HG03139 (cell line): ENCODE measurements around the gene KCNT1.

Experiments
- ATAC-seq: cut with Tn5 transposase; IDR thresholded peaks from one replicate; pipeline ENCODE4 v1.9.1; 2021; ENCODE audit not compliant: unreplicated experiment

The KCNT1 gene

DNA sequence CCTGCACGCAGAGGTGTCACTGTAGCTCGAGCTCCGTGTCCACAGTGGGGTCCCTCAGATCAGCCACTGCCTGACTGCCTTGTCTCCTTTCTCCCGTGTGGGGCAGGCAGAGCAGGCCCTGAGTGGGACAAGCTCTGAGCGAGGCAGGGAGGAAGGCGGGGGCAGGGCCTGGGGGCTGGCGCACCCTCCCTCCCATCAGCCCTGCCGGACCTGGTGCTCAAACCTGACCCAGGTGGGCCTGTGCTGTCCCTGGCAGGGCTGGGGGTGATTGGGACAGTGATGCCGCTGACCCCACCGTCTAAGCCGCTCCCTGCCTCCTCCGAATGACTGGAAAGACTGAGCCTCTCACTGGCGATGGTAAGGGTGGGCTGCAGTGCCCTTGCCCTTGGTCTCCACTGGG, 60.9 kb downstream of the KCNT1 start:
- ATAC-seq: no peak

DNA sequence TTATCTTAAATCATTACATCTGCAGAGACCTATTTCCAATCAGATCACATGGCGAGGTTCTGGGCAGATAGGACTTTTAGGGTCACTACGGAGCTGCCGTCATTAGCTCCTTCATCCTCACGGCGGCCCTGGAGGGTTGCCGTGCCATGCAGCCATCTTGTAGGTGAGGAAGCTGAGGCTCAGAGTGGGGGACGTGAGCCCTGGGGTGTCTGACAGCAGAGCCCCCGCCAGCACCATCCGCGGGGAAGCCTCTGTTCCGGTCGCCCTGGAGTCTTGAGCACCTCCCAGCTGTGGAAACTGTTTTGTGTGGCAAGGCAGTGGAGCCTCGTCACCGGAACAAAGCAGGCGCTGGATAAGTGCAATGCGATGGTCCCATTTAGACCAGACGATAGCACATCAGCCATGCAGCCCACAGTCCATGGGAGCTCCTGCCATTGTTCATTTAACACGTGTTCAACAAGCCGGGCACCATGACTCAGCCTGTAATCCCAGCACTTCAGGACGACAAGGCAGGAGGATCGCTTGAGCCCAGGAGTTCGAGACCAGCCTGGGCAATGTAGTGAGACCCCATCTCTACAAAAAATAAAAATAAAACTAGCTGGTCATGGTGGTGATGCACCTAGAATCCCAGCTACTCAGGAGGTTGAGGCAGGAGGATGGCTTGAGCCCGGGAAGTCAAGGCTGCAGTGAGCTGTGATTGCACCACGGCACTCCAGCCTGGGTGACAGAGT, 61.9 kb downstream of the KCNT1 start:
- ATAC-seq: no peak

DNA sequence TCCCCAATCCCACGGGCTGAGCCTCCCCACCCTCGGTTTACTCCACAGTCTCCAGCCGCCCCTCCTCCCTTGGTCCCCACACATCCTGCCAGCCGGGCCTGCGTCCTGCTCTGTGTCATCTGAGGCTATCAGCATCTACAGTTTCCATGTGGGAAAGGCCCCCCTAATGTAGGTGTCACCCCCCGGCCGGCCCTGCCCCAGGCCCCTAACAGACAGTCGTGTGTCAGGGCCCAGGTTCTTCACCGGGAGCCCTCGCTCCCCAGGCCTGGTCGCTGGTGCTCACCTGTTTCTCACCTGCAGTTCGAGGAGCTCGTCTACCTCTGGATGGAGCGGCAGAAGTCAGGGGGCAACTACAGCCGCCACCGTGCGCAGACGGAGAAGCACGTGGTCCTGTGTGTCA, 62.7 kb downstream of the KCNT1 start:
- ATAC-seq: no peak

DNA sequence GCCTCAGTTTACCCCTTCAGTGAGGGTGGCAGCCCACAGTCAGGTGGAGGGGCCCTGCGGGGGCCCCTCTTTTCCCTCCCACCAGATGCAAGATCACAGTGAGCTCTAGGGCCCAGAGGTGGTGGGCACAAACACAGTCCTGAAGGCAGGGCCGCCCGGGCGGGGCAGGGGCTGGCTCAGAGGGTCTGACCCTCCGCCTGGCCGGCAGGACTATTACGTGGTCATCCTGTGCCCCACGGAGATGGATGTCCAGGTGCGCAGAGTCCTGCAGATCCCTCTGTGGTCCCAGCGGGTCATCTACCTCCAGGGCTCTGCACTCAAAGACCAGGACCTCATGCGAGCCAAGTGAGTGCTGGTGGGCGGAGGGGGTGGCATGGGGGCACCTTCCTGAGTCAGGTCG, 63.4 kb downstream of the KCNT1 start:
- ATAC-seq: no peak

DNA sequence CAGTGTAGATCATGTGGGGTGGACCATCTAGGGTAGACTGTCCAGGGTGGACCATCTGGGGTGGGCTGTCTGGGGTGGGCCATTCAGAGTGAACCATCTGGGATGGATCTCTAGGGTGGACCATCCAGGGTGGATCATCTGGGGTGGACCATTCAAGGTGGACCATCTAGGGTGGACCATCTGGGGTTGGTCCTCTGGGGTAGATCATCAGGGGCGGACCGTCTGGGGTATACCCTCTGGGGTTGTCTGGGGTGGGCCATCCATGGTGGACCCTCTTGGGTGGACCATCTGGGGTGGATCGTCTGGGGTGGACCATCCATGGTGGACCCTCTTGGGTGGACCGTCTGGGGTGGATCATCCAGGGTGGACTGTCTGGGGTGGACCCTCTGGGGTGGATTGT, 64.3 kb downstream of the KCNT1 start:
- ATAC-seq: no peak

DNA sequence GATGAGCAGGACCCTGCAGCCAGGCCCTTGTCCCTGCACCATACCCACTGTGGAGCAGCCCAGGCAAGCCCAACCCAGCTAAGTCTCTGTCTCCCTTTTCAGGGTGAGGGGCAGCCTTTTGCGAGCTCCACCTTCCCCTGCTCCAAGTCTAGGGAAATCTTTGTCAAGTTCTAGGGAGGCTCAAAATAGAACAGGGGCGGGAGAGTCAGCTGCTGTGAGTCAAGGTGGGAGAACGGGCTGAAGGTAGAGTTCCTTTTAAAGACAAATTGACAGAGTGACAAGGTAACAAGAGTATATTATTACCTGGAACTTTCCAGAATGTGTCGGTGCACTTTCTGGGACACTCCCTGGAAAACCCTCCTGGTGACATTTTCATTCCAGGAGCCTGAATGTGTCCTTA, 64.7 kb downstream of the KCNT1 start:
- ATAC-seq: no peak

DNA sequence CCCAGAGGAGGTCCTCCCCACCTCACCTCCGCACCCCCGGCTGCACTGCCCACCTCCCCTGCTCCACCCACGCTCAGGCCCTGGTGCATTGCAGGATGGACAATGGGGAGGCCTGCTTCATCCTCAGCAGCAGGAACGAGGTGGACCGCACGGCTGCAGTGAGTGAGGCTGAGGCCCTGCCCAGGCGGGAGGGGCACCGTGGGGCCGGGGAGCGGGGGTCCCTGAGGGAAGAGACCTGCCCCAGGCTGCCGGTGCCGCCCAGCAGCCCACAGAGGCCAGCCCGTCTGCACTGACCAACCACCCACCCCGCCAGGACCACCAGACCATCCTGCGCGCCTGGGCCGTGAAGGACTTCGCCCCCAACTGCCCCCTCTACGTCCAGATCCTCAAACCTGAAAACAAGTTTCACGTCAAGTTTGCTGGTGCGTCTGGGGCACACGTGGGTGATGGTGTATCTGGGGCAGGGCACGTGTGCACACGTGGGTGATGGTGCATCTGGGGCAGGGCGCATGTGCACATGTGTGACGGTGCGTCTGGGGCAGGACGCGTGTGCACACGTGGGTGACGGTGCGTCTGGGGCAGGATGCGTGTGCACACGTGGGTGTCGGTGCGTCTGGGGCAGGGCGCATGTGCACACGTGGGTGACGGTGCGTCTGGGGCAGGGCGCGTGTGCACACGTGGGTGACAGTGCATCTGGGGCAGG, 66.7 kb downstream of the KCNT1 start:
- no peak for ATAC-seq

DNA sequence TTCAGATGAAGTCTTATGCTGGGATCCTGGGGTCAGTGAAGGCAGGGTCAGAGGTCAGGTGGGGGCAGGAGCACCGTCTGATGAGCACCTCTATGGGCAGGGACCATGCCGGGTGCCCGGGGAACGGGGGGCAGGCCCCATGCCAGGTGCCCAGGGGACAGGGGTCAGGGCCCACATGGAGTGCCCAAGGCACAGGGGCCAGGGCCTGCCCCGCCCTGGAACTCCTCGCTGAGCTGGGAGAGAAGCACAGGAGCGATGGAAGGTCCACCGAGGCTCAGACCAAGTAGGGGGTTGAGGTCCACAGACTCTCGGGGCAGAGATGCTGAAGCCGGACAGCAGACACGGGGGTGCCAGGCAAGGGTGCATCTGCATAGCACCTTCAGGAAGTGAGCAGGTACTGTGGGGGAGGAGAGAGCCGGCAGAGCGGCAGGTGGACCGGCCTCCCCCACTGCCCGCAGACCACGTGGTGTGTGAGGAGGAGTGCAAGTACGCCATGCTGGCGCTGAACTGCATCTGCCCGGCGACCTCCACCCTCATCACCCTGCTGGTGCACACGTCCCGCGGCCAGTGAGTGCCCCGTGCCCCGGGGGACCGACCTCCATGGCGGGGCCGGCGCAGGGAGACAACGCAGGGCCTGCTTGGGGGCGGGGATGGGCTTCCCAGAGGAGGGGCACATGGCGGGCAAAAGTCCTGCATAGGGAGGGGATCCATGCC, 67.7 kb downstream of the KCNT1 start:
- ATAC-seq: no peak

DNA sequence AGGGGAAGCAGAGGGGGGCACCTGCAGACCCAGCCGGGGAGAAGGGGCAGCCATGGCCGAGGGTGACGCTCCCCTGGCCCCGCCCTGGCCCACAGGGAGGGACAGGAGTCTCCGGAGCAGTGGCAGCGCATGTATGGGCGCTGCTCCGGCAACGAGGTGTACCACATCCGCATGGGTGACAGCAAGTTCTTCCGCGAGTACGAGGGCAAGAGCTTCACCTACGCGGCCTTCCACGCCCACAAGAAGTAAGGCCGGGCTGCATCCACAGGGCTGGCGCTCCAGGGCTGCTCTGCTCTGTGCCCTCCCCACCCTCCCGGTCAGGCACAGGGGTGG, 68.2 kb downstream of the KCNT1 start:
- no peak for ATAC-seq

DNA sequence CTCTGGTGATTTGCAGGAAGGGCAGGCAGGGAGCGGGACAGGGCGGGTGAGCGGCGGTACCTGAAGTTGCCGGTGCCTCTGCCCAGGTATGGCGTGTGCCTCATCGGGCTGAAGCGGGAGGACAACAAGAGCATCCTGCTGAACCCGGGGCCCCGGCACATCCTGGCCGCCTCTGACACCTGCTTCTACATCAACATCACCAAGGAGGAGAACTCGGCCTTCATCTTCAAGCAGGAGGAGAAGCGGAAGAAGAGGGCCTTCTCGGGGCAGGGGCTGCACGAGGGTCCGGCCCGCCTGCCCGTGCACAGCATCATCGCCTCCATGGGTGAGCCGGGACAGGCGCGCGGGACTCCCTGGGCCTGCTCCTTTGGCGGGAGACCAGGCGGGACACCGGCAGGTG, 68.8 kb downstream of the KCNT1 start:
- no peak for ATAC-seq

DNA sequence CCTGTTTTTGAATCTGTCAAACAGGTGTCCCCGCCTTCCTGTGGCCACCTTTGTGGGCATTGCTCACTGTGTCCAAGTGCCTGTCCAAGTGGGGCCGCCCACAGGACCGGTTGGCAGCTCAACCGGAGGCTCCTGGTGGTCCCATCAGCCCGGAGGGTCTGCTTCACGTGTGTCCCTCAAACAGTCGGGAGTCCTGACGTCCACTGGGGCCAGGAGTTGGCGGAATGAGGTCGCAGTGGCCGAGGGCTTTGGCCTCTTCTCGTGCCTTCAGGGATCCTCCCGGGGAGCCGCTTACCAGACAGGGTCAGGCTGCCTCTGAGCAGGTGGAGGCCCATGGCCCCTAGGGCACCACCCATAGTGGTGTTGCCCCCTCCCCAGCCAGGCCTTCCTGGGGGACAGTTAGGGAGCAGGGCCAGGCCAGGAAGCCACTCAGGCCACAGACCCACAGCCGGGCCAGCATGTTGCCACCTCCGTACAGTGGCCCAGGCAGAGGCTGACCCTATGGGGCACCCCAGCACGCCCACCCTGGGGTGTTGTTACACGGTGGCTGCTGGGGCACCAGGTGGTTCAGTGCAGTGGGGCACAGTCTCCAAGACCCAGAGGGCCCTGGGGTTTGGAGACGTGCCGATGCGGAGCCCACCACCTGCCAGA, 69.5 kb downstream of the KCNT1 start:
- ATAC-seq: no peak

DNA sequence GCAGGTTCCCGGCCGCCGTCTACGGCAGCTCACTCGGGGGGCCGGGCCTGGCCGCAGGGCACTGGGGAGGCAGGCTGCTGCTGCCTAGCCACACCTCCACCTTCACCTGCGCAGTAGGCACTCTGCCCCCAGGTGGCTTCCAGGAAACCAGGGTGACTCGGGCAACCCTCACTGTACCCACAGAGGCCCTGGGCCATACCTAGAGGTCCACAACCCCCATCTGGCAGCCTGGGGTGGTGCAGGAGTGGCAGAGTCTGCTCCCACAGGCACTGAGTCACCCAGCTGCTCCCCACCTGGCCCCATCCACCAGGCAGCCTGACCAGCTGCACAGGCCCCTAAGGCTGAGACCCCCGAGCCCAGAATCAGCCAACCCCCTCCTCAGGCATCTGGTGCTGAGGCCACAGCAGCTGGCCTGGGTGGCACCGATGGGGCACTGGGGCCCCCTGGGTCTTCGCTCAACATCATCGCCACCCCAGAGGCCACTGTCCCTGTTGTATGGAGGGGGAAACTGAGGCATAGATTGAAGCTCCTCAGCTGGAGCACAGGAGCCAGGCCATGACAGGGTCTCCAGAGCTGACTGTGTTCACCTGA, 70.2 kb downstream of the KCNT1 start:
- ATAC-seq: no peak

DNA sequence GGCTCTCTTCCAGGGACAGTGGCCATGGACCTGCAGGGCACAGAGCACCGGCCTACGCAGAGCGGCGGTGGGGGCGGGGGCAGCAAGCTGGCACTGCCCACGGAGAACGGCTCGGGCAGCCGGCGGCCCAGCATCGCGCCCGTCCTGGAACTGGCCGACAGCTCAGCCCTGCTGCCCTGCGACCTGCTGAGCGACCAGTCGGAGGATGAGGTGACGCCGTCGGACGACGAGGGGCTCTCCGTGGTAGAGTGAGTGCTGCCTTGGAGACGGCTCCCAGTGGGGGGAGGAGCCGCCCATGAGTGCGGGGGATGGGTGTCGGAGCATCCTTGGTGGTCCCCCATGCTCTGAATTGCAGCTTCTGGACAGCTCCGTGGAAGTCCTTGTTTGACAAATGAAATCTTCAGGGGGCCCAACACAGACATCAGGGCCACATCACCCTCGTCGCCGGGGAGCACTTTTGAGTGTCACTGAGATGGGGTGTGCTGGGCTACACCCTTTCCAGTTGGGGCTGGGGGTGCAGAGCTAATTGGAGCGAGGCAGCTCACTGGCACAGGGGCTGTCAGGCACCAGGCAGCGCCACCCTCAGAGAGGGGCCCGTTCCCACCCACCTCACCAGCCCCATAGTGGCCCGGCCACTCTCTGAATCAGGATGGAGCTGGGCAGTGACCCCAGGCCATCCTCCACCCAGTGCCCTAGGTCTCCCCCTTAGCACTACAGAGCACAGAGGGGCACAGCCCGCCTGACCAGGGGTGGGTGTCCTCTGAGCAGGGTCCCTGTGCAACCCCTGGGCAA, 70.9 kb downstream of the KCNT1 start:
- no peak for ATAC-seq

DNA sequence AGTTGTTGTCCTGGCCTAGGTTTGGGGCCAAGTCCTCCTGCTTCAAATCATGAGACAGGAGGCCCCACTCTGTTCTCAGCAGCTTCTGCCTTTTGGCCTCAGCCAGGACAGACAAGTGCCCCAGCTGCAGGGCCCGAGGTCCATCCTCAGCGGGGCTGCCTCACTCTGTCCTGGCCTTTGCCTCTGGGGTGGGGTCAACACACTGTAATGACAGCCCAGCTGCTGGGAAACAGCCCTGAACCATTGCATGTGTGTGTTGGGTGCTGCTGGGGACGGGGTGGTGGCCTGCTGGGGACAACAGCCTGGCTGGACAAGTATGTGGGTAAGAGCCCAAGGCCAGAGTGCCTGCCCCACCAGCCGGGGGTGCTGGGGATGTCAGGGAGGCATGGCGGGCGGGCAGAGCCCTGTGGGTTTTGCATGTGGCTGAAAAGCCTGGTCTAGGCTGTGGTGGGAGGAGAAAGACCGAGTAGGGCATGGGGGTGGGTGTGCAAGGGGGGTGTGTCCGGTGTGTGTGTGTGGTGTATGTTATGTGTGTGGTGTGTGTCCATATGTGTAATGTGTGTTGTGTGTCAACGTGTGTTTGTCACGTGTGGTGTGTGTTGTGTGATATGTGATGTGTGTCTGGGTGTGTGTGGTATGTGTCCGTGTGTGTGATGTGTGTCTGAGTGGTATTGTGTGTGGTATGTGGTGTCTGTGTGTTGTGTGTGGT, 71.7 kb downstream of the KCNT1 start:
- no peak for ATAC-seq

DNA sequence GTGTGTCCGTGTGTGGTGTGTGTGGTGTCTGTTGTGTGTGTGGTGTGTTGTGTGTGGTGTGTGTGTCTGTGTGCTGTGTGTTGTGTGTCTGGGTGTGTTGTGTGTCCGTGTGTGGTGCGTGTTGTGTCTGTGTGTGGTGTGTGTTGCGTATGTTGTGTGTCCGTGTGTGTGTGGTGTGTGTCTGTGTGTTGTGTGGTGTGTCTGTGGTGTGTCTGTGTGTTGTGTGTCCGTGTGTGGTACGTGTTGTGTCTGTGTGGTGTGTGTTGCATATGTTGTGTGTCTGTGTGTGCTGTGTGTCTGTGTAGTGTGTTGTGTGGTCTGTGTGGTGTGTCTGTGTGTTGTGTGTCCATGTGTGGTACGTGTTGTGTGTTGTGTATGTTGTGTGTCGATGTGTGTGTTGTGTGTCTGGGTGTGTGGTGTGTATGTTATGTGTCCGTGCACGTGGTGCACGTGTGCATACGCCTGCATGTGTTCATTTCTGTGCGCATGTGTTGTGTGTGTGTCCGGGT, 72.3 kb downstream of the KCNT1 start:
- ATAC-seq: no peak

DNA sequence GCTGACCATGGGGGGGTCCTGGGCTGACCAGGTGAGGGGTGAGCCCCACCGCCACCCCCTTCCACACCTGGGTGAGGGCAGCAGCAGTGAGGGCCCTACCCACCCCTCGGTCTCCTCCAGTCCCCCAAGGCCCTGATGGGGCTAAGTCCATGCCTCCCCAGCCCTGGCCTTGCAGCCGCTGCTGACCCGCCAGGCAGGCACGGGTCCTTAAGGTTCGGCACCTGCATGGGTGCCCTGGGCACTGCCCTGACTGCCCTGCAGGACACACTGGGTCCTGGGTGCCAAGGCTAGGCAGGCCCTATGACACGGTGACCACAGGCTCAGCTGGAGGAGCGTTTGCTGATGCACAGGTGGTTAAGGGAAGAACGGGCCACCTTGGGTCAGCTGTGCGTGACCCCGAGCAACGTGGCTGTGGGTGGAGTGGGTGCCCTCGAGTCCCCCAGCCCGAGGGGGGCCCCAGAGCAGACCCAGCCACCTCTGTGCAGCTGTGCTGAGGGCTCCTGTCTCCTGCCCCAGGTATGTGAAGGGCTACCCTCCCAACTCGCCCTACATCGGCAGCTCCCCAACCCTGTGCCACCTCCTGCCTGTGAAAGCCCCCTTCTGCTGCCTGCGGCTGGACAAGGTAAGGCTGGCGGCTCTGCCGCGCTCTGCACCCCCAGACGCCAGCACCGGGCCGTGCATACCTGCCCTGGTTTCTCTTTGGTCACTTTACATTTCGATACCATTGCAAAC, 73.0 kb downstream of the KCNT1 start:
- ATAC-seq: no peak

DNA sequence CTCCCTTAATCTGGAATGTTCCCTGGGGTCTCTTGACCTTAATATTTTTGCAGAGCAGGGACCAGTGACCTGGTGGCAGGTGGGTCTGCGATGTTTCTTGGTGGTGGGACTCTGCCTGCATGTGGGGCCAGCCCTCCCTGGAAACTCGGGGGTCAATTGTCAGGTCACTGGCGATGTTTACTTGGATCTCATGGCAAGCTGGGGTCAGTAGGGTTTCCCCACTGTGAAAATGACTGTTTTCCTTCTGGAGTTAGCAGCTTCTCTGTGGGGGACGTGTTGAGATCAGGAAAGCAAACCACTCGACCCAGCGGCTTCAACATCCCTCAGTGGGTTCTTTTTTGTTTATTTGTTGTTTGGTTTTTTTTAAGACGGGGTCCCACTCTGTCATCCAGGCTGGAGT, 73.9 kb downstream of the KCNT1 start:
- no peak for ATAC-seq

DNA sequence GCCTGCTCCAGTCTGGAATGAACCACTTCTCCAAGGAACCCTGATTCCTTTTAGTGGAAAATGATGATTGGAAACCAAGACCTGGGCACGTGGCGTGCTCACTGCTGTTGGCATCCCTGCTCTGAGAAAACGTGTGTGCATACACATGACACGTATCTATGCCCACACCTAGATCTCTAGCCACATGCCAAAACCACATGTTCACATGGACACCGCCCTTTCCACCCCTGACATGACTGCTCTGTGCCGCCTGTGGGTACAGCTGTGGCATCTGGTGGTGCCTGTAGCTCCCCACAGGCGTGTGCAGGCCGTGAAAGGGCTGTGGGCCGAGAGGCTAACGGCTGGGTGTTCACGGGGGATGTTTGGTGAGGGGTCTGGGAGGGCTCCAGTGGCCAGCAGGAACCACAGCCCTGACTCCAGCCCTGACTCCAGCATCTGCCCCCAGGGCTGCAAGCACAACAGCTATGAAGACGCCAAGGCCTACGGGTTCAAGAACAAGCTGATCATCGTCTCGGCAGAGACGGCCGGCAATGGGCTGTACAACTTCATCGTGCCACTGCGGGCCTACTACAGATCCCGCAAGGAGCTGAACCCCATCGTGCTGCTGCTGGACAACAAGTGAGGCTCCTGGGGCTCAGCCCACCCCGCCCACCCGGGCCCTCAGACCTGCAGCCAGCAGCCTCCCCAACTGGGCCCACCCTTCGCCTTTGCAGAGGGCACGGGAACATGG, 75.1 kb downstream of the KCNT1 start:
- no peak for ATAC-seq
